Nephron (organoid): ENCODE data around the gene PGLYRP3.
"Not testable (repeated sequence)": the region's sequence is repeated elsewhere in the genome, so short reads cannot be mapped to it uniquely, and the experiment has no call there.

Experiments
- H3K27ac Mint-ChIP-seq, 3 experiments: 2 replicates each; pipeline ENCODE4 v1.8.0; 2020; ENCODE audit warnings: mixed read lengths in 3 of 3, mild to moderate bottlenecking in 2 of 3, moderate library complexity in 1 of 3
- H3K27me3 Mint-ChIP-seq: 2 replicates; pipeline ENCODE4 v1.8.0; 2021; ENCODE audit warnings: low read depth, mild to moderate bottlenecking, moderate library complexity, mixed read lengths
- H3K36me3 Mint-ChIP-seq: 2 replicates; pipeline ENCODE4 v1.8.0; 2020; ENCODE audit warnings: low read depth, mixed read lengths
- H3K4me1 Mint-ChIP-seq: 2 replicates; pipeline ENCODE4 v1.8.0; 2020; ENCODE audit warnings: mixed read lengths
- H3K4me3 Mint-ChIP-seq, 3 experiments: 2 replicates each; pipeline ENCODE4 v1.8.0; 2020; ENCODE audit warnings: mild to moderate bottlenecking in 3 of 3, mixed read lengths in 3 of 3, moderate library complexity in 2 of 3
- H3K9me3 Mint-ChIP-seq: 2 replicates; pipeline ENCODE4 v1.8.0; 2020; ENCODE audit warnings: mixed read lengths
- TF ChIP-seq, protein P1 (sequence below), 3 experiments: fragments of 200-600 bp; sonication (generic); IDR thresholded peaks; one replicate each; pipeline ENCODE4 v1.5.0; 2021; ENCODE audit warnings: antibody characterized with exemption in 3 of 3; ENCODE audit not compliant: unreplicated experiment in 3 of 3

Gene PGLYRP3

DNA sequence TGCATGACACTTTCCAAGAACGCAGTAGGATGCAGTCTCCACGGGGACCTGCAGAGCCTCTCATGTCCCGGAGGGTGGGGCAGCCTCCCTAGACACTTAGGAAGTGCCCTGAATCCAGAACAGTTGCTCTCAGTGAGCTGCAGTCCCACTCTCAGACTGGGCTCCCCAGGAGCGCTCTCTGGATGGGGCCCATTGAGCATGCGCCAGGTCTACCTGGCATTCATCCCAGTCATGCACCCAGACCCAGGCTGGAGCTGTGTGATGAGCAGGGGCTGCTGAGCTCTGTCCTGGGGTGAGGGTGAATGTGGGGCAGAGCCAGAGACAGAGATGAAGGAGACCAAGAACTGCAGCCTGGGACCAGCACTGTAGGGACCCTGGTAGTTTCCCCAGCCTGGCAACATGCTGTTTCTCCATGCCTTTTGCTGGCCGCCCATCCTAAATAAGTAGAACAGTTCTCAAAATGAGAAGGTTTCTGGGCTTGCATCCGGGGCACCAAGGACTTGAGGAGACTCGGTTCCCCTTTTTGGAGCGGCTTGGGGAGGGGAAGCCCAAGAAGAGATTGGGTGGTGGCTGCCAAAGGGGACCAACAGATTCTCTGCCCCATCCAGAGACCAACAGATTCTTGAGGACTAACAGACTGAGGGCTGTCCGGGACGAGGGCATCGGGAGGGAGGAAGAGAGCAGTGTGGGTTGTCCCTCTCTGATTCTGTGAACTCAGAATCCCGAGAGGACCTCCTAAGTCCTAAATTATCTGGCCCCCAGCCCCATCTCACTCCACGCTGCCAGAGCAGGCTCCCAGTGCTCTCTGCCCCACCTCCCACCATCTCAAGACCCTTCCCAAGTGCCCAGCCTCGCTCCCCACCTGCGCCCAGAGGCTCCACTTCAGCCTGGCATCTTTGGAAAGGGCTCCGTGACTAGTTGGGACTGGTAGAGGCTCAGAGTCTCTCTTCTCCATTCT is 36.9 kb upstream of the PGLYRP3 start:
- Mint-ChIP-seq H3K4me3 (no peak overlapping the region), H3K9me3 (no peaks in the 10 kb centered on the region), H3K27me3 (peaks cover 59% of the 10 kb centered on the region), H3K36me3 (no peaks in the 10 kb centered on the region), H3K27ac (no peak overlapping the region), H3K4me1 (no peaks in the 10 kb centered on the region)
- TF ChIP-seq, protein P1, sequence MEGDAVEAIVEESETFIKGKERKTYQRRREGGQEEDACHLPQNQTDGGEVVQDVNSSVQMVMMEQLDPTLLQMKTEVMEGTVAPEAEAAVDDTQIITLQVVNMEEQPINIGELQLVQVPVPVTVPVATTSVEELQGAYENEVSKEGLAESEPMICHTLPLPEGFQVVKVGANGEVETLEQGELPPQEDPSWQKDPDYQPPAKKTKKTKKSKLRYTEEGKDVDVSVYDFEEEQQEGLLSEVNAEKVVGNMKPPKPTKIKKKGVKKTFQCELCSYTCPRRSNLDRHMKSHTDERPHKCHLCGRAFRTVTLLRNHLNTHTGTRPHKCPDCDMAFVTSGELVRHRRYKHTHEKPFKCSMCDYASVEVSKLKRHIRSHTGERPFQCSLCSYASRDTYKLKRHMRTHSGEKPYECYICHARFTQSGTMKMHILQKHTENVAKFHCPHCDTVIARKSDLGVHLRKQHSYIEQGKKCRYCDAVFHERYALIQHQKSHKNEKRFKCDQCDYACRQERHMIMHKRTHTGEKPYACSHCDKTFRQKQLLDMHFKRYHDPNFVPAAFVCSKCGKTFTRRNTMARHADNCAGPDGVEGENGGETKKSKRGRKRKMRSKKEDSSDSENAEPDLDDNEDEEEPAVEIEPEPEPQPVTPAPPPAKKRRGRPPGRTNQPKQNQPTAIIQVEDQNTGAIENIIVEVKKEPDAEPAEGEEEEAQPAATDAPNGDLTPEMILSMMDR (IDR thresholded peaks at IDR 0.05; ENCODE audit: unreplicated experiment in 3 of 3): no peak

DNA sequence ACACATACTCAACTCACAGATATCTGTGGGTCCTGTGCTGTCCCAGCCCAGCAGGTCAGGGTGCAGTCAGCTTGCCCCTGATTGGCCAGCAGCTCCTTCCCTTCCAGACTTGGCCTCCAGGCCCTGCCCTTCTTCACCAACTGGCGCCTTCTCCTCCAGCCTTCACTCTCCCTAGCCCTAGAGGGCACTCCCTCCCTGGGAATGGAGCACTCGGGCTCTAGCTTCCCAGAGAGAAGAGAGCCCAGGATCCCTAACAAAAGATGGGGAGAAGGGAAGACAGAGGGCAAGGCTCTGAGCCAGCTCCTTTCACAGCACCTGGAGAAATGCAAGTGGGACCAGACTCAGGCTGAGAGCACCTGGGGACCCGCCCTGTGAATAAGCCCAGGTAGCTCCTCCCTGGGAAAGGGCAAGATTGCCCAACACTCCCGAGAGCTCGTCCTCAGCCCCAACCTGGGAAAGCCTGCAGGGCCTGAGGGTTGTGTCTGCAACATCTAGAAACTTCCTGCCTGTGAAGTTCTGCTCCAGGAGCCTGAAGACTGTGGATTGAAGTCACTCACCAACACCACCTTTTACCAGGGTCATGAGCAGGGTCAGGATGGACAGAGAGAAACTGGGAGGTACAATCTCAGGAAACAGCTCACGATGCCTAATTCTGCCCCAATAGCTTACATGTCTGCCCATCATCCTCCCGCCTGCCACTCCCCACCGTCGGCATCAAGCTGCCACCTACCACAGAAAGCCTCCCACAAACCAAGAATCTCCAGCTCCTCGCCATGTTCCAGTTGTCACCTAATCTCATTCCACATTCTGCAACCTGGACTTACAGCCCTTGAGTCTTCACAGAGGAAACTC is 36.0 kb upstream of the PGLYRP3 start, which contains the start of gene PGLYRP4:
Gene PGLYRP4 (minus strand): TSS at position 331 of the 852 bp plus-strand sequence. CDS start 909 bp downstream, outside the sequence.
- no peaks in the 10 kb centered on the region for H3K36me3 Mint-ChIP-seq
- no peaks in the 10 kb centered on the region for H3K9me3 Mint-ChIP-seq
- TF ChIP-seq, protein P1 (IDR thresholded peaks at IDR 0.05; ENCODE audit: unreplicated experiment in 3 of 3): no peak
- peaks cover under 1% of the 10 kb centered on the region for H3K4me1 Mint-ChIP-seq
- H3K27me3 Mint-ChIP-seq: peaks cover 67% of the 10 kb centered on the region
- H3K27ac Mint-ChIP-seq: no peak within 1 kb of the TSS
- H3K4me3 Mint-ChIP-seq: no peak within 1 kb of the TSS

DNA sequence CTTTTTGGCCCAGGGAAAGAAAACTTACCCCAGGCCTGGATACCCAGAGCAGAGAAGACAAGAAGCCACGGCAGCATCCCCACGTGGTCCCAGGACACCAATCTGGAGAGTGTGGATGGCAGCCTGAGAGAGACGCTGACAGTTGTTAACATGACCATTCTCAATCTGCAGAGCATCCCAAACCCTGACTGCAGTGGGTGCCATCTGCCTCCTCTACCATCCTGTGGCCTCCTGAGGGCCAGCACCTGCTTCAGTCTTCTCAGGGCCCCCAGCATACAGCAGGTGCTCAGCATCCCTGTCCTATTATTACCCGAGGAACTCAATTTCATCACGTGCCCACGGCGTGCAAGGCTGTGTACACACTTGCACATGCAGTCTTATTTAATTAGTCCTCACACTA is 35.1 kb upstream of the PGLYRP3 start:
- peaks cover 5% of the 10 kb centered on the region for H3K4me1 Mint-ChIP-seq
- no peaks in the 10 kb centered on the region for H3K36me3 Mint-ChIP-seq
- no peaks in the 10 kb centered on the region for H3K9me3 Mint-ChIP-seq
- no peak overlapping the region for H3K4me3 Mint-ChIP-seq
- TF ChIP-seq, protein P1 (IDR thresholded peaks at IDR 0.05; ENCODE audit: unreplicated experiment in 3 of 3): no peak
- H3K27me3 Mint-ChIP-seq: peaks cover 72% of the 10 kb centered on the region
- no peak overlapping the region for H3K27ac Mint-ChIP-seq

DNA sequence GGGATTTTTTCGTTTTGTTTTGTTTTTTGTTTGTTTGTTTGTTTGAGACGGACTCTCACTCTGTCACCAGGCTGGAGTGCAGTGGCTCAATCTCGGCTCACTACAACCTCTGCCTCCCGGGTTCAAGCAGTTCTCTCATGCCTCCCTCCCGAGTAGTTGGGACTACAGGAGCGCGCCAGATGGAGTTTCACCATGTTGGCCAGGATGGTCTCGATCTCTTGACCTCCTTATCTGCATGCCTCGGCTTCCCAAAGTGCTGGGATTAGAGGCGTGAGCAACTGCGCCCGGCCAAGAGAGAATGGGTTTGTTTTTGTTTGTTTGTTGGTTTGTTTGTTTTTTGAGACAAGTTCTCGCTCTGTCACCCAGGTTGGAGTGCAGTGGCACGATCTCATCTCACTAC is 34.3 kb upstream of the PGLYRP3 start:
- not testable (repeated sequence) for H3K36me3 Mint-ChIP-seq, H3K4me1 Mint-ChIP-seq, H3K27ac Mint-ChIP-seq, H3K4me3 Mint-ChIP-seq, H3K9me3 Mint-ChIP-seq
- H3K27me3 Mint-ChIP-seq: peaks cover 72% of the 10 kb centered on the region

DNA sequence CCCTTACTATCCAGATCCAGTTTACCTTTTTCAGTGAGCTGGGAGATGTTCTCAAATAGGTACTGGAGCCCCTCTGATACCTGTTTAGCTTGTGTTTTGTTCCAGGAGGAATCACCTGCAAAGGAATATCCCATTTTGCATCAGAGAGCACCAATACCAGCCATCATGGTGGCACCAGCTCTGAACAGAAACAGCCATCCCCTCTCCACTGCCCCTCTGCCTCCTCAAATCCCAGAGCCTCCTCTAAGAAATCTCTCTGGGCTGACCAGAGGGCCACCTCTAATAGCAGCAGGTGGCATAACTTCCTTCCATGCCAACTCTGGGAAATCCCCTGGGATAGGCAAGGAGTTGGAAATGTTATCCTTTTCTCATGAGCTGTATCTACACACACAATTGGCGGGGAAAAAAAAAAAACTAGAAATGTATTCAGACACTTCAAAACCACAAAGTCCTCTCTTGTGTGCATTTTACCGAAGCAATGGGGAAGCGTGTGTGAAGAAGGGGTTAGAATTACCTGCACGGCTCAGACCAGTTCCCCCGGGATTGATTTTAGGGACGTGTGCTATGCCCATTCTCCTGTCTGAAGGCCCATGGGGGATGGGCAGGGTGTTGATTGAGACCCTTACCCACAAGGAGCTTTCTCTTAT is 33.4 kb upstream of the PGLYRP3 start:
- H3K27me3 Mint-ChIP-seq: peaks cover 65% of the 10 kb centered on the region
- no peaks in the 10 kb centered on the region for H3K36me3 Mint-ChIP-seq
- H3K4me3 Mint-ChIP-seq: no peak overlapping the region
- no peaks in the 10 kb centered on the region for H3K9me3 Mint-ChIP-seq
- TF ChIP-seq, protein P1 (IDR thresholded peaks at IDR 0.05; ENCODE audit: unreplicated experiment in 3 of 3): no peak
- no peak overlapping the region for H3K27ac Mint-ChIP-seq
- peaks cover 5% of the 10 kb centered on the region for H3K4me1 Mint-ChIP-seq
